IMR-90 (cell line): ENCODE measurements around the gene KBTBD12. TPM values are rescaled to one million over a fixed set of nuclear protein-coding genes. Genes with fewer than 3 reads are reported as not detected.

Experiments
- ATAC-seq: fragments of 200-7000 bp; cut with Tn5 transposase; 2 replicates; pipeline ENCODE4 v1.9.1; 2020; ENCODE audit warnings: low read depth, mild to moderate bottlenecking, moderate library complexity
- BruUV-seq: library from RNA; stranded (reverse); fragments of 400-500 nt; replicated peaks from 2 replicates; lab custom pipeline; 2021; lab: Mats Ljungman, UMichigan
- CTCF ChIA-PET: fragments of 300-600 bp; formaldehyde crosslinking; extraction: SDS; loops from one replicate; lab custom pipeline; 2021; ENCODE audit warnings: antibody characterized with exemption; lab: Yijun Ruan, JAX
- POLR2A ChIA-PET: fragments of 300-600 bp; sonication (Branson Sonifier 250); formaldehyde crosslinking; loops from one replicate; lab custom pipeline; 2022; ENCODE audit warnings: antibody characterized with exemption; ENCODE audit not compliant: unreplicated experiment; lab: Charles Lee
- DNase-seq: peaks from one replicate; pipeline ENCODE4 v3.0.0; 2013
- H2AFZ ChIP-seq: replicated peaks from 2 replicates; pipeline ENCODE3; 2013; ENCODE audit warnings: low read length, mild to moderate bottlenecking; ENCODE audit not compliant: poor library complexity
- H2AK5ac ChIP-seq: 2 replicates; pipeline ENCODE4 v1.6.1; 2013; ENCODE audit warnings: low read depth, low read length, inconsistent platforms
- H2AK9ac ChIP-seq: replicated peaks from 2 replicates; pipeline ENCODE3; 2013; ENCODE audit warnings: mild to moderate bottlenecking, low read depth, low read length, moderate library complexity; ENCODE audit not compliant: poor library complexity
- H2BK120ac ChIP-seq: 2 replicates; pipeline ENCODE4 v1.6.1; 2013; ENCODE audit warnings: low read depth, low read length, inconsistent platforms
- H2BK15ac ChIP-seq: 3 replicates; pipeline ENCODE4 v1.6.1; 2013; ENCODE audit warnings: low read depth, low read length, inconsistent platforms
- H2BK20ac ChIP-seq: 2 replicates; pipeline ENCODE4 v1.6.1; 2013; ENCODE audit warnings: low read depth, mild to moderate bottlenecking, inconsistent platforms, low read length, moderate library complexity
- H2BK5ac ChIP-seq: 2 replicates; pipeline ENCODE4 v1.6.1; 2013; ENCODE audit warnings: mild to moderate bottlenecking, low read depth, low read length, inconsistent platforms; ENCODE audit not compliant: poor library complexity, severe bottlenecking
- H3K14ac ChIP-seq: replicated peaks from 2 replicates; pipeline ENCODE4 v1.6.1; 2013; ENCODE audit warnings: low read depth, low read length, inconsistent platforms
- H3K18ac ChIP-seq: 2 replicates; pipeline ENCODE4 v1.6.1; 2013; ENCODE audit warnings: low read depth, low read length, control low read depth
- H3K23ac ChIP-seq: 2 replicates; pipeline ENCODE4 v1.6.1; 2013; ENCODE audit warnings: low read depth, low read length, inconsistent platforms
- H3K27ac ChIP-seq: 2 replicates; pipeline ENCODE4 v1.5.1; 2013; ENCODE audit warnings: mild to moderate bottlenecking, control low read depth, low read length; ENCODE audit not compliant: insufficient read depth
- H3K27me3 ChIP-seq: 2 replicates; pipeline ENCODE4 v1.6.1; 2013; ENCODE audit warnings: low read length; ENCODE audit not compliant: control insufficient read depth, insufficient read depth
- H3K36me3 ChIP-seq: 2 replicates; pipeline ENCODE4 v1.6.1; 2013; ENCODE audit warnings: low read length, mixed read lengths; ENCODE audit not compliant: control insufficient read depth, insufficient read depth
- H3K4ac ChIP-seq: 2 replicates; pipeline ENCODE4 v1.6.1; 2013; ENCODE audit warnings: low read depth, low read length, inconsistent platforms
- H3K4me1 ChIP-seq: 2 replicates; pipeline ENCODE4 v1.6.1; 2013; ENCODE audit warnings: low read length, mixed read lengths; ENCODE audit not compliant: control insufficient read depth, insufficient read depth
- H3K4me2 ChIP-seq: 2 replicates; pipeline ENCODE4 v1.6.1; 2013; ENCODE audit warnings: low read depth, mild to moderate bottlenecking, control low read depth, low read length, moderate library complexity
- H3K4me3 ChIP-seq: 2 replicates; pipeline ENCODE4 v1.5.1; 2013; ENCODE audit warnings: low read depth, mild to moderate bottlenecking, control low read depth, low read length, moderate library complexity; ENCODE audit not compliant: insufficient read depth
- H3K56ac ChIP-seq: 2 replicates; pipeline ENCODE4 v1.6.1; 2013; ENCODE audit warnings: low read length, inconsistent platforms; ENCODE audit not compliant: insufficient read depth; ENCODE audit errors: extremely low read depth
- H3K79me1 ChIP-seq, 2 experiments: 2 replicates each; pipeline ENCODE4 v1.6.1; 2013; ENCODE audit warnings: low read length in 2 of 2, inconsistent platforms in 1 of 2, low read depth in 1 of 2
- H3K9ac ChIP-seq: 2 replicates; pipeline ENCODE4 v1.6.1; 2013; ENCODE audit warnings: low read depth, low read length, control low read depth
- H3K9me1 ChIP-seq: 2 replicates; pipeline ENCODE4 v1.6.1; 2013; ENCODE audit warnings: low read length, inconsistent platforms; ENCODE audit not compliant: insufficient read depth
- H3K9me3 ChIP-seq: 2 replicates; pipeline ENCODE4 v1.6.1; 2013; ENCODE audit warnings: low read length; ENCODE audit not compliant: control insufficient read depth, insufficient read depth
- H4K20me1 ChIP-seq: 2 replicates; pipeline ENCODE4 v1.6.1; 2013; ENCODE audit warnings: low read length, inconsistent platforms; ENCODE audit not compliant: insufficient read depth
- H4K5ac ChIP-seq: 2 replicates; pipeline ENCODE4 v1.6.1; 2013; ENCODE audit warnings: mild to moderate bottlenecking, low read depth, low read length, control low read depth
- H4K8ac ChIP-seq, 2 experiments: 2 replicates each; pipeline ENCODE4 v1.6.1; 2013; ENCODE audit warnings: low read depth in 2 of 2, low read length in 2 of 2, control low read depth in 1 of 2, inconsistent platforms in 1 of 2
- H4K91ac ChIP-seq: 2 replicates; pipeline ENCODE4 v1.6.1; 2013; ENCODE audit warnings: low read depth, low read length, inconsistent platforms; ENCODE audit not compliant: insufficient read depth
- BHLHE40 ChIP-seq: fragments of 150-350 bp; IDR thresholded peaks from 2 replicates; pipeline ENCODE4 v1.6.1; 2016; ENCODE audit warnings: mild to moderate bottlenecking, low read depth, low read length
- CEBPB ChIP-seq: IDR thresholded peaks from 2 replicates; pipeline ENCODE4 v1.6.1; 2012; ENCODE audit warnings: low read depth, low read length, improper control_type of control experiment
- CHD1 ChIP-seq: IDR thresholded peaks from 2 replicates; pipeline ENCODE4 v1.6.1; 2012; ENCODE audit warnings: low read depth, low read length, improper control_type of control experiment
- CTCF ChIP-seq: conservative IDR thresholded peaks from 2 replicates; pipeline ENCODE4 v1.5.1; 2012; ENCODE audit warnings: mild to moderate bottlenecking, low read depth, low read length, improper control_type of control experiment
- ELK1 ChIP-seq: fragments of 150-350 bp; IDR thresholded peaks from 2 replicates; pipeline ENCODE4 v1.6.1; 2016; ENCODE audit warnings: low read depth, mild to moderate bottlenecking, low read length, moderate library complexity, borderline replicate concordance
- FOS ChIP-seq: fragments of 150-350 bp; IDR thresholded peaks from 2 replicates; pipeline ENCODE4 v1.6.1; 2016; ENCODE audit warnings: low read depth, low read length
- MAFK ChIP-seq: IDR thresholded peaks from 2 replicates; pipeline ENCODE4 v1.6.1; 2012; ENCODE audit warnings: low read depth, low read length, improper control_type of control experiment
- MAZ ChIP-seq: IDR thresholded peaks from 2 replicates; pipeline ENCODE4 v1.6.1; 2012; ENCODE audit warnings: low read depth, mild to moderate bottlenecking, low read length, improper control_type of control experiment, moderate library complexity, borderline replicate concordance
- MXI1 ChIP-seq: IDR thresholded peaks from 2 replicates; pipeline ENCODE4 v1.6.1; 2012; ENCODE audit warnings: low read depth, mild to moderate bottlenecking, low read length, moderate library complexity, borderline replicate concordance
- NFE2L2 ChIP-seq: fragments of 150-350 bp; IDR thresholded peaks from 2 replicates; pipeline ENCODE4 v1.6.1; 2016; ENCODE audit warnings: low read depth, mild to moderate bottlenecking, low read length
- POLR2A ChIP-seq: IDR thresholded peaks from 2 replicates; pipeline ENCODE4 v1.6.1; 2012; ENCODE audit warnings: mild to moderate bottlenecking, low read depth, low read length
- RAD21 ChIP-seq: IDR thresholded peaks from 2 replicates; pipeline ENCODE4 v1.6.1; 2012; ENCODE audit warnings: low read length, improper control_type of control experiment
- RCOR1 ChIP-seq: IDR thresholded peaks from 2 replicates; pipeline ENCODE4 v1.6.1; 2012; ENCODE audit warnings: mild to moderate bottlenecking, low read length, improper control_type of control experiment; ENCODE audit not compliant: insufficient replicate concordance
- RFX5 ChIP-seq: IDR thresholded peaks from 2 replicates; pipeline ENCODE4 v1.8.0; 2012; ENCODE audit warnings: low read depth, mild to moderate bottlenecking, low read length, moderate library complexity
- SMC3 ChIP-seq: fragments of 150-350 bp; IDR thresholded peaks from 2 replicates; pipeline ENCODE4 v1.6.1; 2016; ENCODE audit warnings: low read depth, mild to moderate bottlenecking, antibody characterized with exemption, low read length, moderate library complexity
- USF2 ChIP-seq: fragments of 150-350 bp; IDR thresholded peaks from 2 replicates; pipeline ENCODE4 v1.6.1; 2017; ENCODE audit warnings: mild to moderate bottlenecking, antibody characterized with exemption, low read length, low read depth
- dilution Hi-C: fragments of 300-500 bp; cut with HindIII; formaldehyde crosslinking; loops from one replicate; pipeline ENCODE4 v1.14.3; 2018; ENCODE audit warnings: low sequenced_read_pairs; ENCODE audit not compliant: unreplicated experiment
- in situ Hi-C: fragments of 300-500 bp; cut with MboI; formaldehyde crosslinking; loops from 3 replicates; pipeline ENCODE4 v1.14.3; 2019; ENCODE audit warnings: low sequenced_read_pairs, inconsistent platforms, mixed read lengths
- intact Hi-C: fragments of 100-400 bp; cut with micrococcal nuclease; formaldehyde crosslinking; loops from 2 replicates; pipeline ENCODE4 v1.10.0; 2022
- polyA plus RNA-seq, 3 experiments: library from polyadenylated mRNA; depleted of rRNA; stranded (reverse); fragments of >200 nt; gene quantifications; 2 replicates each; pipeline ENCODE4 v1.2.3, GENCODE V29; 2012; ENCODE audit warnings: low replicate concordance in 1 of 3
- total RNA-seq: library from RNA; depleted of rRNA; stranded (reverse); fragments of >200 nt; gene quantifications from 2 replicates; pipeline ENCODE4 v1.2.3, GENCODE V29; 2012

KBTBD12 gene
- total and polyA plus RNA-seq, 2 of the 4 experiments (the other 2 are of a cell fraction), result not detected

- Histone ChIP-seq H3K27me3 (peaks cover 7% of the 10 kb centered on the region), H2AK5ac (no peak overlapping the region), H2BK20ac (no peak overlapping the region), H3K9me1 (no peaks in the 10 kb centered on the region), H3K14ac (no peak overlapping the region), H3K4ac (no peak overlapping the region), H2BK5ac (no peak overlapping the region), H3K4me1 (no peaks in the 10 kb centered on the region), H3K9me3 (0 out of 2 replicates have a peak, but pooled peaks cover 1% of the 10 kb centered on the region), H2AK9ac (no peak overlapping the region), H3K4me2 (no peak overlapping the region), H2BK15ac (no peak overlapping the region), H3K18ac (no peak overlapping the region), H3K27ac (no peak overlapping the region), H3K4me3 (no peak overlapping the region), H3K9ac (no peak overlapping the region), H4K5ac (no peak overlapping the region), H3K79me1 (no peaks in the 10 kb centered on the region), H3K36me3 (no peaks in the 10 kb centered on the region), H2BK120ac (no peak overlapping the region), H2AFZ (no peak overlapping the region), H4K8ac (no peak overlapping the region), H4K20me1 (no peaks in the 10 kb centered on the region), H3K23ac (no peak overlapping the region), H4K91ac (no peak overlapping the region), H3K56ac (no peak overlapping the region)
- dilution Hi-C loops, result no loop called here
- CTCF ChIA-PET, result no interaction called here
- intact Hi-C loops, result no loop called here
- POLR2A ChIA-PET, result no interaction called here
- TF ChIP-seq SMC3, result no peak
- TF ChIP-seq MAFK, result no peak
- TF ChIP-seq RAD21, result no peak
- TF ChIP-seq POLR2A, result no peak
- no peak for TF ChIP-seq NFE2L2
- no peak for TF ChIP-seq USF2
- TF ChIP-seq MXI1, result no peak
- TF ChIP-seq CEBPB, result no peak
- TF ChIP-seq CTCF, result no peak
- TF ChIP-seq FOS, result no peak
- no peak for TF ChIP-seq ELK1
- no peak for TF ChIP-seq BHLHE40
- no peak for TF ChIP-seq CHD1
- TF ChIP-seq MAZ, result no peak
- TF ChIP-seq RCOR1, result no peak
- TF ChIP-seq RFX5, result no peak
- no peak for ATAC-seq
- in situ Hi-C loops, result no loop called here
- no peak for DNase-seq
- BruUV-seq, result no TSS peak
Observed at GRCh38 chr3:127942613-127943012, 27.6 kb downstream of the KBTBD12 start.
